Hematopoietic multipotent progenitor cell (in vitro differentiated cells): ENCODE measurements around the gene RPL10A. TPM values are rescaled to one million over a fixed set of nuclear protein-coding genes. Genes with fewer than 3 reads are reported as not detected.
A peak's percentile ranks its signal among the peaks of the same experiment; 100 is the strongest.

Source experiments
- DNase-seq, 3 donors: peaks; one replicate each; pipeline ENCODE4 v3.0.0-alpha.2; 2011 to 2015; ENCODE audit warnings: low read depth in 2 of 3, low spot score in 2 of 3
- total RNA-seq: library from RNA; depleted of rRNA; stranded (reverse); fragments of >200 nt; gene quantifications from one replicate; pipeline ENCODE4 v1.2.3, GENCODE V29; 2012

RPL10A gene
- total RNA-seq, 1 donor: 3,900 TPM

GRCh38 chr6:35489995-35490791 is 22.0 kb downstream of the RPL10A start:
- DNase-seq: no peak

- no peak for DNase-seq
These were observed 22.8 kb downstream of the RPL10A start for GRCh38 chr6:35490821-35491557.

- no peak for DNase-seq
These were observed 23.5 kb downstream of the RPL10A start for GRCh38 chr6:35491558-35492257.

- DNase-seq: no peak
These were observed 24.2 kb downstream of the RPL10A start for GRCh38 chr6:35492258-35492973.

GRCh38 chr6:35492974-35493284 is 24.7 kb downstream of the RPL10A start:
- DNase-seq: no peak

- DNase-seq: no peak
These were observed 25.2 kb downstream of the RPL10A start for GRCh38 chr6:35493307-35493983.

- peak in 1 of 3 donors; percentile 39 for DNase-seq
These were observed 26.0 kb downstream of the RPL10A start for GRCh38 chr6:35494161-35494563.

GRCh38 chr6:35495258-35496035 is 27.2 kb downstream of the RPL10A start:
- DNase-seq: no peak

GRCh38 chr6:35496036-35496840 is 28.0 kb downstream of the RPL10A start:
- DNase-seq: no peak

GRCh38 chr6:35496841-35497570 is 28.8 kb downstream of the RPL10A start, which contains the start of gene TEAD3:
Gene TEAD3 (minus strand): TSS chr6:35497079.
- DNase-seq: peak in 2 of 3 donors; percentile 23 to 28

- DNase-seq: peak in 1 of 3 donors; percentile 74
These were observed 29.6 kb downstream of the RPL10A start for GRCh38 chr6:35497571-35498421.

- DNase-seq: no peak
These were observed 30.3 kb downstream of the RPL10A start for GRCh38 chr6:35498422-35499067.

GRCh38 chr6:35499372-35499771 is 31.2 kb downstream of the RPL10A start:
- no peak for DNase-seq

- DNase-seq: no peak
These were observed 32.6 kb downstream of the RPL10A start for GRCh38 chr6:35500782-35501181.

- no peak for DNase-seq
These were observed 33.6 kb downstream of the RPL10A start for GRCh38 chr6:35501784-35502183.

- peak in 1 of 3 donors; percentile 83 for DNase-seq
These were observed 35.3 kb downstream of the RPL10A start for GRCh38 chr6:35503534-35503933.
